Esophagus squamous epithelium (tissue), 5 donors: ENCODE results near the gene ZNF616. TPM values are rescaled to one million over a fixed set of nuclear protein-coding genes. Genes with fewer than 3 reads are reported as not detected.
A peak's percentile ranks its signal among the peaks of the same experiment; 100 is the strongest.

Experiments used
- DNase-seq: peaks from one replicate; lab custom pipeline; 2025; lab: John Stamatoyannopoulos, UW
- H3K27ac ChIP-seq, 4 donors: fragments of 200-600 bp; sonication (generic); one replicate each; pipeline ENCODE4 v1.5.1; 2016 to 2019; ENCODE audit warnings: mild to moderate bottlenecking in 1 of 4
- H3K27me3 ChIP-seq, 4 donors: fragments of 200-600 bp; sonication (generic); 1 replicate in 3 of 4; 2 replicates in 1 of 4; pipeline versions ENCODE4 v1.5.1 to v1.6.0; 2017 to 2021; ENCODE audit warnings: antibody characterized with exemption in 1 of 4
- H3K36me3 ChIP-seq, 3 donors: fragments of 200-600 bp; sonication (generic); one replicate each; pipeline ENCODE4 v1.5.1; 2016 to 2019
- H3K4me1 ChIP-seq, 3 donors: fragments of 200-600 bp; sonication (generic); one replicate each; pipeline ENCODE4 v1.5.1; 2017 to 2019
- H3K4me3 ChIP-seq, 4 donors: fragments of 200-600 bp; sonication (generic); 1 replicate in 3 of 4; 2 replicates in 1 of 4; pipeline ENCODE4 v1.5.1; 2016 to 2019; ENCODE audit warnings: mild to moderate bottlenecking in 2 of 4, moderate library complexity in 1 of 4
- H3K9me3 ChIP-seq, 3 donors: fragments of 200-600 bp; sonication (generic); one replicate each; pipeline ENCODE4 v1.5.1; 2016 to 2019
- POLR2A ChIP-seq, 4 donors: fragments of 450-650 bp; IDR thresholded peaks; one replicate each; pipeline ENCODE4 v1.6.1; 2017; ENCODE audit warnings: antibody characterized with exemption in 4 of 4, mild to moderate bottlenecking in 4 of 4, moderate library complexity in 3 of 4
- WGBS, 2 donors: methylation state at CpG; one replicate each; pipeline ENCODE4 v1.1.5; 2018; 5-methylcytosine and 5-hydroxymethylcytosine counted together
- intact Hi-C: fragments of 100-400 bp; cut with DNase I; formaldehyde crosslinking; loops from one replicate; pipeline ENCODE4 v1.15.0; 2022
- total RNA-seq, 4 donors: library from RNA; depleted of rRNA; stranded (reverse); fragments of >200 nt; gene quantifications; one replicate each; pipeline ENCODE4 v1.1.0, GENCODE V29; 2016
- TF ChIP-seq, protein P1 (sequence below), 6 experiments: fragments of 450-650 bp in 4 of 6; fragments of 200-600 bp in 2 of 6; sonication (generic) in 2 of 6; IDR thresholded peaks; one replicate each; pipeline ENCODE4 v1.5.1; 2016 to 2019; ENCODE audit warnings: antibody characterized with exemption in 6 of 6, mild to moderate bottlenecking in 4 of 6, moderate library complexity in 4 of 6
- donor health status: DM: yes; HTN: yes; CAD: no.

ZNF616 gene
- total RNA-seq, 4 donors from 2014 or later, result 2.4 to 5.1 (median 3.7) TPM

DNA sequence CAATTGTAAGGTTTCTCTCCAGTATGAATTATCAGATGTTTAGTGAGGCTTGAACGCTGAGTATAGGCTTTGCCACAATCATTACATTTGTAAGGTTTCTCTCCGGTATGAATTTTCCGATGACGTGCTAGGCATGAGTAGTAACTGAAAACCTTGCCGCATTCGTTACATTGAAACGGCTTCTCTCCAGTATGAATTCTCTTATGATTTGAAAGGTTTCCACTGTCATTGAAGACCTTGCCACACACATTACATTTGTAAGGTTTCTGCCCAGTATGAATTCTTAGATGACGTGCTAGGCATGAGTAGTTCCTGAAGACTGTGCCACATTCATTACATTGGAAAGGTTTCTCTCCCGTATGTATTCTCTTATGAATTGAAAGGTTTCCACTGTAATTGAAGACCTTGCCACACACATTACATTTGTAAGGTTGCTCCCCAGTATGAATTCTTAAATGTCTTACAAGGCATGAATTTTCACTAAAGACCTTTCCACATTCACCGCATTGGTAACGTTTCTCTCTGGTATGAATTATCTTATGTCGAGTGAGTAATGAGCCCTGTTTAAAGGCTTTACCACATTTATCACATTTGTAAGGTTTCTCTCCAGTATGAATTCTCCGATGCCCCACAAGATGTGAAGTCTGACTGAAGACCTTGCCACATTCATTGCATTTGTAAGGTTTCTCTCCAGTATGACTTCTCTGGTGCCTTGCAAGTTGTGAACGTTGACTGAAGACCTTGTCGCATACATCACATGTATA is 16.0 kb upstream of the ZNF616 start:
- DNase-seq, result no peak
- no peak overlapping the region for H3K4me3 ChIP-seq
- no peak overlapping the region for H3K27ac ChIP-seq
- intact Hi-C loops, result no loop called here
- H3K4me1 ChIP-seq, result no peaks in the 10 kb centered on the region
- peaks cover 0 to 77% (median 15%) of the 10 kb centered on the region in 3 donors for H3K36me3 ChIP-seq
- no peaks in the 10 kb centered on the region for H3K27me3 ChIP-seq
- H3K9me3 ChIP-seq, result peaks cover 0 to 97% (median 69%) of the 10 kb centered on the region in 3 donors
- TF ChIP-seq POLR2A (IDR thresholded peaks at IDR 0.05), result no peak
- TF ChIP-seq, protein P1, sequence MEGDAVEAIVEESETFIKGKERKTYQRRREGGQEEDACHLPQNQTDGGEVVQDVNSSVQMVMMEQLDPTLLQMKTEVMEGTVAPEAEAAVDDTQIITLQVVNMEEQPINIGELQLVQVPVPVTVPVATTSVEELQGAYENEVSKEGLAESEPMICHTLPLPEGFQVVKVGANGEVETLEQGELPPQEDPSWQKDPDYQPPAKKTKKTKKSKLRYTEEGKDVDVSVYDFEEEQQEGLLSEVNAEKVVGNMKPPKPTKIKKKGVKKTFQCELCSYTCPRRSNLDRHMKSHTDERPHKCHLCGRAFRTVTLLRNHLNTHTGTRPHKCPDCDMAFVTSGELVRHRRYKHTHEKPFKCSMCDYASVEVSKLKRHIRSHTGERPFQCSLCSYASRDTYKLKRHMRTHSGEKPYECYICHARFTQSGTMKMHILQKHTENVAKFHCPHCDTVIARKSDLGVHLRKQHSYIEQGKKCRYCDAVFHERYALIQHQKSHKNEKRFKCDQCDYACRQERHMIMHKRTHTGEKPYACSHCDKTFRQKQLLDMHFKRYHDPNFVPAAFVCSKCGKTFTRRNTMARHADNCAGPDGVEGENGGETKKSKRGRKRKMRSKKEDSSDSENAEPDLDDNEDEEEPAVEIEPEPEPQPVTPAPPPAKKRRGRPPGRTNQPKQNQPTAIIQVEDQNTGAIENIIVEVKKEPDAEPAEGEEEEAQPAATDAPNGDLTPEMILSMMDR (IDR thresholded peaks at IDR 0.05), result no peak
- 93 to 96% methylated on average over 15 of the region's 15 CpGs for WGBS, 2 donors

DNA sequence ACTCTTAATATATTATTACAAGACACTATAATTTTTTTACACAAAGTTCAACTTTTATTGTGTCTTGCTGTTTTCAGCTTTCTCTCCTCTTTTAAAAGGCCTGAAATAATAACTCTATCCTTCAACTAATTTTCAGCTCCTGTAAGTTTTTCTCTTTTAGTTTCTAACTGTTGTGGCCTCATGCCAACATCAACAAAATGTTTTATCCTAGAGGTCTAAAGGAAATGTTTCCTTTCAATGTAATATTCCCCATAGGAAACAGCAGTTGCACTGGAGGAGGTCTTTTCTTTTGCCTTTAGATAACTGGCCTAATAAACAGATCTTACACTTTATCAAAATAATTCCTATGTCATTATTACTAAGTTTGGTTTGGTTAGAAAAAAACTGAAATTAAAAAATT is 8.5 kb upstream of the ZNF616 start:
- Histone ChIP-seq H3K27ac (no peak overlapping the region), H3K36me3 (peaks cover 0 to 5% (median 0%) of the 10 kb centered on the region in 3 donors), H3K4me1 (no peaks in the 10 kb centered on the region), H3K27me3 (no peaks in the 10 kb centered on the region), H3K9me3 (peaks cover 0 to 80% (median 14%) of the 10 kb centered on the region in 3 donors), H3K4me3 (no peak overlapping the region)
- intact Hi-C loops, result no loop called here
- DNase-seq, result no peak
- TF ChIP-seq POLR2A (IDR thresholded peaks at IDR 0.05), result no peak
- TF ChIP-seq, protein P1 (IDR thresholded peaks at IDR 0.05), result no peak

DNA sequence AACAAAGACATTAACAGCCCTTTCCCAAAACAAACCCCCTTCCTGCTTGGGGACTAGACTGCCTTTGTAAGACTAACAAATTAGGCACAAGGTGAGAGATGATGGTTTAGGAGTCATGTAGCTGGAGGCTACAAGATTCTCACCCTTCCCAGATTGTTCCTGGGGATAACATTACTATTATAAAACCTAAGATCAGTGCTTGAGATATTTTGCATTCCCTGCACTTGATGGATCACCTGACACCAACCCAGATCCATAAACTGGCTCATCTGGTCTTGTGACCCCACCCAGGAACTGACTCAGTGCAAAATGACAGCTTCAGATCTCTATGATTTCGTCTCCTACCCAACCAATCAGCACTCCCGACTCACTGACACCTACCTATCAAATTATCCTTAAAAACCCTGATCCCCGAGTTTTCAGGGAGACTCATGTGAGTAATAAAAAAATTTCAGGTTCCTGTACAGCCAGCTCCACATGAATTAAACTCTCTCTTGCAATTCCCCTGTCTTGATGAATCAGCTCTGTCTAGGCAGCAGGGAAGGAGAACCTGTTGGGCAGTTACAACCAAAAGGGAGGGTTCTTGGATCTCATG is 2.4 kb upstream of the ZNF616 start:
- Histone ChIP-seq H3K27ac (peak overlapping the region in 3 of 4 donors; percentile 66 to 82 (median 74)), H3K9me3 (peaks cover 0 to 33% (median 1%) of the 10 kb centered on the region in 3 donors), H3K4me3 (no peak overlapping the region), H3K27me3 (no peaks in the 10 kb centered on the region), H3K36me3 (no peaks in the 10 kb centered on the region), H3K4me1 (peaks cover 9 to 48% (median 16%) of the 10 kb centered on the region in 3 donors)
- DNase-seq, result no peak
- intact Hi-C loops, result no loop called here
- TF ChIP-seq, protein P1 (IDR thresholded peaks at IDR 0.05), result no peak
- TF ChIP-seq POLR2A (IDR thresholded peaks at IDR 0.05), result no peak
- 34 to 61% methylated on average over 3 of the region's 3 CpGs for WGBS, 2 donors

DNA sequence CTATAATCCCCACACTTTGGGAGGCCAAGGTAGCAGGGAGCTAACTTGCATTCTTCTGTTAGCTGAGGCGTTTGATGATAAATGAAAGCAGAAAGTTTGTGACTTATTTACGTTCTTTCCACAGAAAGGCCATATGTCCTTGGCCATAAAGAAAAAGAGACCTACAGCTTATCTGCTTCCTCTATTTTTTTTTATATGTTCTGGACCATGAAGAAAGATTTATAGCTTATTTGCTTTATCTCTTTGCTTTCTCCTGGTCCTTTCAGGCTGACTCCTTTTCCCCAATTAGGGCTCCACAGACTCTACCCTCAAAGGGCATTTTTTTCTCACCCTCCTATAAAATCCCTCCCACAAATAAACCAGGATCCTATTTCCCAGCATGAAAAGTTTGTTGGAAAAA is 1.5 kb upstream of the ZNF616 start:
- H3K9me3 ChIP-seq, result peaks cover 0 to 31% (median 0%) of the 10 kb centered on the region in 3 donors
- no peak for TF ChIP-seq POLR2A (IDR thresholded peaks at IDR 0.05)
- TF ChIP-seq, protein P1 (IDR thresholded peaks at IDR 0.05), result no peak
- H3K4me1 ChIP-seq, result peaks cover 9 to 48% (median 16%) of the 10 kb centered on the region in 3 donors
- no peak overlapping the region for H3K4me3 ChIP-seq
- H3K27me3 ChIP-seq, result no peaks in the 10 kb centered on the region
- DNase-seq, result no peak
- intact Hi-C loops, result no loop called here
- H3K36me3 ChIP-seq, result peaks cover 0 to 4% (median 0%) of the 10 kb centered on the region in 3 donors
- WGBS, 2 donors, result 83 to 93% methylated on average over 2 of the region's 2 CpGs
- H3K27ac ChIP-seq, result peak overlapping the region in 2 of 4 donors; percentile 74 to 82
